ENCODE data around the gene LAMA2.

Gene LAMA2

DNA sequence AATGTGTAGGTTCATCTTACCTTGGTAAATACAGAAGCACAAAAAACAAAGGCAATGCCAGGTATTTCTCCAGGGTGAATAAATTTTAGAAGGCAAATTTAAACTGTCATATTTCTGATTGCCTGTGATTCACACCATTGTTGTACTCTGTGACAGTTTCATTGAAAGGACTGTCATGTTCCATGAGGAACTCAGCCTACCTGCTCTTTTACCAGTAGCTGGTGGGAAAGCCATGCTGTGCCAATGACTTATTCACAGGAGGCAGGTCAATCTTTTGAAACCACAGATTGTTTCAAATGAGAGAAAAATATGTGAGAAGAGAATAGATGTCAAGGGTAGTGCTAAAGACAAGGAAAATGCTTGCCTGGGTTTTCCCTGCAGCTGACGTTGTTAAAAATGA, 206.4 kb downstream of the LAMA2 start:
- DNase-seq: no peak

- no peak for DNase-seq
Measured at GRCh38 chr6:129094147-129094546, 211.2 kb downstream of the LAMA2 start.

DNA sequence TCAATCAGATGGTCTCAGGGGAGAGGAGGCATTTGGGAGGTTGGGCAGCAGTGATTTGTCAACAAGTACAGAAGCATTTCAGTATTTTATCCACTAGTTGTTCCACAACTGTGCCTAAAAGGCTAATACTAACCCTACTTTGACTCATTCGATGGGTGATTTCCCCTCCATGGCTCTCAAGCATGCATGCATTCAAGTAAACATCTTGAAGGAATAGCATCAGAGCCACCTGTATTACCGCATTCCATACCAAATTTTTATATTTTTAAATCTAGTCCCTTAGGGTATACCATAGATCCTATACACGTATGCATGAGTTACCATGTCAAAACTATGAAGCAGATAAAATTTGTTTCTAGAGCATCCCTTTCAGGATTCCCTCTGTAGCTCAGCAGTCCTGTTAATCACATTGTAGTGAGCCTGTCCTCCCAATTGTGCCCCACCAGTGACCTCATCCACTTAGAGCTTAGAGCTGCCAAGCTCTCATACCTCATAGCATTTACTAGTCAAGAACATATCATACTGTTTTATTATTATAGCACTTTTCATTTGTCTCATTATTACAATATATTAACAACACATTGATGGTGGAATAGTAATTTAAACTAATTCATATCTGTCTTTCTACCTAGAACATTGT, 213.8 kb downstream of the LAMA2 start:
- no peak for DNase-seq

GRCh38 chr6:129098061-129098553, 215.2 kb downstream of the LAMA2 start:
- no peak for DNase-seq

DNA sequence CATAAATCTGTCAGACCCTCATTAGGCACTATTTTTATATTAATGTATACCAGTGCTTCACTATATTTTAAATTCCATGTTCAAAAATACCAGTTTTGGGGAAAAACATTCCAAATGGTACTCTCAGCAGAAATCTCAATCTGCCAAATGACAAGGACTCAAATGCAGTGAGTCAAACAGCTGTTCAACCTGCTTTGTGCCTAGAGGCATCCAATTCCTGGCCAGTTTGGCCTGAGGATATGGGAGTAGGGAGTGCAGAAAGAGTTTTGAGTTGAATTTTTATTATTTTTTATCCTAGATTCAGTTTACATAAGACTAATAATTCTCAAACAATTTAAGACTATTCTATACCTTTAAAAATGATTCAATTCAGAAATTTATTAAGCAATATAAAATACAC, 216.8 kb downstream of the LAMA2 start:
- no peak for DNase-seq

DNA sequence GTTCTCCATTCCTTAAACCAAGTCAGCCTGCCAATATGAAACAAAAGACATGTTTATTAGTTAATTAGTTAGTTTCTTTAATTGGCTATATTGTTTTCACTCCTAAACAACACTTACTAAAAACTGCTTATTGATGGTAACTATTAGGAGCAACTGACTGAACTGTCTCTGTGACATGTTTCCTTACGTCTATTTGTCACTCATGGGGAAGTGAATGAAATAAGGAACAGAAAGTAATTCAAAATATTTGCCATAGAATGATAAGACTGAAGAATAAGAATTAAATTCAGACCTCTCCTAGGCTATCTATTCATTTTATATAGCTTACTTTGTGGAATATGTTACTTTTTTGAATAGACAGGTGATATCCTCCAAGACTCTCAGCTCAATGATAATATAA, 217.2 kb downstream of the LAMA2 start:
- no peak for DNase-seq

DNA sequence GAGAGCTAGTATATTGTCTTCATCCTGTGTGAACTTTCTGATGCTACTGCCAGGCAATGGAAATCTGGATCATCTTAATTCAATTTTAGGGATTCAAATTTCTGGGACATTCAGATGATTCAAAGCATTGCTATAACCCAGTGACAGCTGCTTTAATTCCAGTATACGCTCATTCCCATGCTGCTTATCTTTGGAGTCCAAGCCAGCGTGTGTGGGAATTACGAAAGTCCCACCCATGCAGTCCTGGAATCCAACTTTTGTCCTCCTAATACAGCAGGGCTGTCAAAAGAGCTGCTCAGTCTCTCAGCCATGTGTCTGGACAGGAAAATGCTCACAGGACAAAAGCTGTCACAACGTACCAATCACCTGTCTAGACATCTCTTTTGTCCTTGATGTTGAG, 219.8 kb downstream of the LAMA2 start:
- DNase-seq: no peak

DNA sequence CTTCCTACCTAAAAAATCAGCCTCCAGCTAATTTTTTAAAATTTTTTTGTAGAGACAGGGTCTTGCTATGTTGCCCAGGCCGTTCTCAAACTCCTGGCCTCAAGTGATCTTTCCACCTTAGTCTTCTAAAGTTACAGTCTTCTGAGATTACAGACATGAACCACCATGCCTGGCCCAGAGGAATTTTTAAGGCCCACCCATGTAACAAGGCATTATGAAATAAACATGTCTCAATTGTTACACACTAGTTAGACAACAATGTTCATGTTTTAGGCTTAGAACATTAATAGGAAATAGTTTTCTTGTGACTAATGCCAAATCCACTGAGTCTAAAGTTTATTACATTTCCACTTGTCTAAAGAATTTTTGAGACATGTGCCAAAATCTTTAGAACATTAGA, 221.2 kb downstream of the LAMA2 start:
- no peak for DNase-seq

- no peak for DNase-seq
Measured at GRCh38 chr6:129104560-129104959, 221.6 kb downstream of the LAMA2 start.

DNA sequence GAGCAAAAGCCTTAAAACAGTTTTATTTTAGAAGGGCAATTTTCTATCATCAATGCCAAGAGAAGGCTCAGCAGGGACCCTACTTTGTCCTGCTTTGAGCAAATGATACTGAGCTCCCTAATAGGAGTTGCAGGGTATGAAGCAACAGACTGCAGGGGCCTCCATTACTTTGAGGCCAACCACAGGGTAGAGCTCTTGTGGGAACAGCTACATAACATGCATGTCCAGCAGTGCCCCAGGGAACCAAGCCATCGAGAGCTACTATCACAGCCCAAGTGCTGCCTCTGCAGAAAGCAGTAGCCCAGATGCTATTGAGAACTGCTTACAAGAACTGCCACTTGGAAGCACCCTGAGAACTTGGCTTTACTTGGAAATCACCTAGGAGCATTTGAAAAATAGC, 222.1 kb downstream of the LAMA2 start:
- no peak for DNase-seq

- no peak for DNase-seq
Measured at GRCh38 chr6:129105793-129106192, 222.9 kb downstream of the LAMA2 start.

DNA sequence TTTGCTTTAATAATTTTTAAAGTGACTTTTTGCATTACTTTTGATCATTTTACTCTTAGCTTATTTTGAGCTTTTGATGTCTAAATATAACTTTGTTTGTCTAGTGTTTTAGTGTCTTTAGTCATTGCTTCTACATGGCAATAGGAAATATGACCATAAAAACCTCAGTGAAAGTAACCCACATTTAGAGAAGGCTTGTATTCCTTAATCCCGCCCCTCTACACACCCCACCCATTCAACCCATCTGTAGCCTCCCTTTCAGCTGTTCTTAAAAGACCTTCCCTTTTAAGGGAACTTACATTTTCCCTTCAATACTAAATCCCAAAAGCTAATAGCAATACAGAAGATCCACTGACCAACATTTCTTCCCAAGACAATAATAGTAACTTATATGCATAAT, 225.4 kb downstream of the LAMA2 start:
- no peak for DNase-seq

GRCh38 chr6:129110690-129111343, 227.9 kb downstream of the LAMA2 start:
- DNase-seq: no peak

DNA sequence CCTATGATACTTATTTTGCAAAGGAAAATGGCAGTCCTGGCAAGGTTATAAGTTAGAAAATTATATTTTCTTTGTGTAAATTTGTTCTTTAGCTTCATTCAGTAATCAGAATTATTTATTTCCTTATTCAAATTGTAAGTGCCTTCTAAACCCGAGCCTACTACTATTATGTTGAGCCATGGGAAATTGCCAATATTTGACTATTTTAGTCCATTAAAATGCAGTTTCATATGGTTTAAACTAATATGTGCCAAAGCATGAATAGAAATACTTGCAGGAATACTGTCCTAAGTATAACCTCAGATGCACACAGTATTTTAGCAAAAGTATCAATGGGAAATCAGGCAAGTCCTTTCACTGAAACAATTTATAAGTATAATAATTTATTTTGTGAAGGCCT, 228.4 kb downstream of the LAMA2 start:
- no peak for DNase-seq

DNA sequence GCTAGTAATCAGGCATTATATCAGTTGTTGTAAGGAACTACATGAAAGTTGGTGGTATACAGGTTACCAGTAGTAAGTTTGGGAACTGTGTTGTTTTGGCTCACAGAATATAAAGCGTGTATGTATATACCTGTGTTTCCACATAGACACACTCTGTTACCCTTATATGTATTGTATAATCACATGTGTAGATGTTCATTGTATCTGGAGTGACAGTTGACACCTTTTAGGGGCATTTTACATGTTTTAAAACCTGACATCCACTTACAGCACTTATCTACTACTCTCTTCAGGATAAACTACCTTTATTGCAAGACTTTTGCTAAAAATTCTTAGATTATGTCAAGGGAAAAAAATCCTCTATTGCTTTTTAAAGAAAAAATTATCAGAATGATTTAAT, 228.9 kb downstream of the LAMA2 start:
- DNase-seq: no peak

GRCh38 chr6:129112591-129112990, 229.7 kb downstream of the LAMA2 start:
- no peak for DNase-seq

DNA sequence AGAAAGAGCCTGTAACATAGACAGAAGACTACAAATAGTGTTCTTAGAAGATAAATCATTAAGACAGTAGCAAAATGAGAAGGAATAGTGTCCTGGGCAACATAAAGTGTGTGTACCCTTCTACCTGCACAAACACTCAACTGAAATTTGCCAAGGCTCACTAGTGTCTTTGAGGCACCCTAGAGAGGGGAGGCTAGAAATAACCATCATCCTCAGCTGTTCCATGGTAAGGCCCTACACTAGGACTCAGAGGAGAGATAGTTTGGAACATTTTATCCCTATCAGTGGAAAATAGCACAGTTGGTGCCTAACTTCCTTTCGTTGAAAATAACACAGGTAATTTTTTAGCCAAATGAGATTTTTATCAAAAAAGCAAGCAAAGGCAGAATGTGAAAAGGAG, 230.7 kb downstream of the LAMA2 start:
- DNase-seq: no peak

GRCh38 chr6:129114636-129115391, 231.9 kb downstream of the LAMA2 start:
- no peak for DNase-seq

DNA sequence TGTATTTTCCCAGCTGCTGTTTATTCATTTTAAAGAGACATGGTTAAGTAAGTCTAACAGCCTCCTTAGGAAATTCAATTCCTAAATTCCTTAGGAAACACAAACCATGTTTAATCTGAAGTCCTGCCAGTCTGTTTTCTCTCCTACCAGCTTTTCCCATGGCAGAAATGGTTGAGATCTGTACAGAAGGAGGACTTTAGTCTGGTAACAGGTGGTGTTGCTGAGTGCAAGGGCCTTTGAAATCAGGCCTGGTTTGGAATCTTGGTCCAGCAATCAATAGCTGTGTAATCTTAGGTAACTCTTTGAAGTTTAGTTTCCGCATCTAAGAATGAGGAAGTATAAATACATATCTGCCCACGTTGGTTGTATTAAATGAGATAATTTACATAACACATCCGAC, 232.5 kb downstream of the LAMA2 start:
- no peak for DNase-seq

DNA sequence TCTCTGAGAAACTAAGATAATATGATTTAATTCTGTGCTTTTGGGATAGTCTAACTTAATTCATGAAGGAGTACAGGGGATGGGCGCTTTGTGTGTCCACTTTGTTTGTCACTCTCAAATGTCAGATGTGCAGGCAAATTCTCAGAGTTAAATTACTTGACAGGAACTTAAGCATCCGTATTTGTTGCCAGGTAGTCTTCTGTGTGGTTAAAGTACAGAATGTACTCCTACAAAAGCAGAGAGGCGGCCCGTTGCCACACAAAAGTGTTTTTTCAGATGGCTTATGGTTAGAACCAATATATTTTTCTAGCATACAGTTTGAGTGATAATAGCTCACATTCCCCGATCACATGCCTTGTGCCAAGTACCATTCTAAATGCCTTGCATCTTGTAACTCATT, 234.4 kb downstream of the LAMA2 start:
- no peak for DNase-seq

- no peak for DNase-seq
Measured at GRCh38 chr6:129120856-129121638, 238.1 kb downstream of the LAMA2 start.

GRCh38 chr6:129124347-129124746, 241.4 kb downstream of the LAMA2 start:
- no peak for DNase-seq

DNA sequence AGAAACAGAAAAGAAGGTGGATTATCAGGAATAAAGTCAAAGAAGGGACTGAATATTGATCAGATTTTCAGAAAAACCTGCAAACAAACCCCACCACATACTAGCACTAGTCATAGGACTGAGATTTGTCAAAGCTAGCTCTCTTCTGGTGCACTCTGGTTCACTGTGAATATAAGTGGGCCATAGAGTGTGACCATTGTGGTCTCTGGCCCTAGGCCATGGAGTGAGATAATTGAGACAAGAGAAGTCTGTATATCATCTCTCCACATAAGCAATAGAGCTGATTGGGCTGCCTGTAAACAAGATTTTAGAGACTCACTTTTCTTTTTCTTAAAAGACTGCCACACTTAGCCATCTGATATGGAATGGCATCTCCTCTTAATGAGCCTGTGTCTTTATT, 247.2 kb downstream of the LAMA2 start:
- DNase-seq: no peak

Data from activated CD4-positive, alpha-beta T cell treated with anti-CD3 and anti-CD28 coated beads for 48 hours (primary cell).